ENCODE results near the gene IFITM2. TPM values are rescaled to one million over a fixed set of nuclear protein-coding genes. Genes with fewer than 3 reads are reported as not detected.

IFITM2 gene
- total and polyA plus RNA-seq, 2 of the 4 experiments (the other 2 are of a cell fraction) = 31.2 to 564 TPM

GRCh38 chr11:282630-283360, 24.8 kb upstream of the IFITM2 start:
- in situ Hi-C loops (cut with MboI; ENCODE audit: low sequenced_read_pairs) (loop anchor here (10.0 kb wide), 1 partner anchor 58 kb away; no protein-coding TSS in a partner anchor), dilution Hi-C loops (cut with HindIII; ENCODE audit: low sequenced_read_pairs, unreplicated experiment) (no loop called here), intact Hi-C loops (cut with micrococcal nuclease) (no loop called here)
- H3K23ac ChIP-seq (ENCODE audit: low read depth, low read length) = no peak overlapping the region
- 50% methylated on average over 1 of the region's 13 CpGs; no CpG with 5 or more reads in 1 of the 2 experiments for WGBS, 2 experiments (ENCODE audit: extremely low coverage in 2 of 2, insufficient read length in 1 of 2)
- ChIA-PET POLR2A (ENCODE audit: unreplicated experiment) (no interaction called here), CTCF (interaction anchor here (0.6 kb wide), 1 partner anchor 20 kb away, joined by 7 read pairs; no protein-coding TSS in a partner anchor)
- TF ChIP-seq MAFK (IDR thresholded peaks at IDR 0.05; ENCODE audit: low read depth, low read length) (no peak), RAD21 (IDR thresholded peaks at IDR 0.05; ENCODE audit: low read length) (no peak), MXI1 (IDR thresholded peaks at IDR 0.05; ENCODE audit: borderline replicate concordance, low read depth, low read length) (no peak), ELK1 (IDR thresholded peaks at IDR 0.05; ENCODE audit: borderline replicate concordance, low read depth, low read length) (no peak), CHD1 (IDR thresholded peaks at IDR 0.05; ENCODE audit: low read depth, low read length) (no peak), CTCF (conservative IDR thresholded peaks at IDR 0.05; ENCODE audit: low read depth, low read length) (no peak), USF2 (IDR thresholded peaks at IDR 0.05; ENCODE audit: low read depth, low read length) (no peak), FOS (IDR thresholded peaks at IDR 0.05; ENCODE audit: low read depth, low read length) (no peak), RFX5 (IDR thresholded peaks at IDR 0.05; ENCODE audit: low read depth, low read length) (no peak), MAZ (IDR thresholded peaks at IDR 0.05; ENCODE audit: borderline replicate concordance, low read depth, low read length) (no peak), CEBPB (IDR thresholded peaks at IDR 0.05; ENCODE audit: low read depth, low read length) (no peak), NFE2L2 (IDR thresholded peaks at IDR 0.05; ENCODE audit: low read depth, low read length) (no peak), BHLHE40 (IDR thresholded peaks at IDR 0.05; ENCODE audit: low read depth, low read length) (no peak), SMC3 (IDR thresholded peaks at IDR 0.05; ENCODE audit: low read depth, low read length) (no peak), POLR2A (IDR thresholded peaks at IDR 0.05; ENCODE audit: low read depth, low read length) (no peak), RCOR1 (IDR thresholded peaks at IDR 0.05; ENCODE audit: insufficient replicate concordance, low read length) (no peak)
- no peaks in the 10 kb centered on the region for H4K20me1 ChIP-seq (ENCODE audit: insufficient read depth, low read length)
- no peak overlapping the region for H3K18ac ChIP-seq (ENCODE audit: low read depth, low read length)
- no peaks in the 10 kb centered on the region for H3K4me1 ChIP-seq (ENCODE audit: control insufficient read depth, insufficient read depth, low read length)
- H3K14ac ChIP-seq (replicated peaks; ENCODE audit: low read depth, low read length) = no peak overlapping the region
- no peak for DNase-seq
- H2BK20ac ChIP-seq (ENCODE audit: low read depth, low read length) = no peak overlapping the region
- H2BK120ac ChIP-seq (ENCODE audit: low read depth, low read length) = no peak overlapping the region
- BruUV-seq (replicated peaks) = no TSS peak
- no peak overlapping the region for H3K27ac ChIP-seq (ENCODE audit: insufficient read depth, low read length)
- no peak overlapping the region for H4K5ac ChIP-seq (ENCODE audit: low read depth, low read length)
- H3K79me1 ChIP-seq (ENCODE audit: low read depth in 1 of 2, low read length in 2 of 2) = no peaks in the 10 kb centered on the region
- H3K4me3 ChIP-seq (ENCODE audit: insufficient read depth, low read depth, low read length) = no peak overlapping the region
- H3K4ac ChIP-seq (ENCODE audit: low read depth, low read length) = no peak overlapping the region
- H3K9me1 ChIP-seq (ENCODE audit: insufficient read depth, low read length) = no peaks in the 10 kb centered on the region
- H4K91ac ChIP-seq (ENCODE audit: insufficient read depth, low read depth, low read length) = no peak overlapping the region
- no peaks in the 10 kb centered on the region for H3K36me3 ChIP-seq (ENCODE audit: control insufficient read depth, insufficient read depth, low read length)
- H3K9me3 ChIP-seq (ENCODE audit: control insufficient read depth, insufficient read depth, low read length) = peaks cover under 1% of the 10 kb centered on the region; the same call in 1 of the 2 replicates
- H3K9ac ChIP-seq (ENCODE audit: low read depth, low read length) = no peak overlapping the region
- H2BK5ac ChIP-seq (ENCODE audit: low read depth, low read length, poor library complexity, severe bottlenecking) = no peak overlapping the region
- no peak overlapping the region for H2BK15ac ChIP-seq (ENCODE audit: low read depth, low read length)
- H2AK5ac ChIP-seq (ENCODE audit: low read depth, low read length) = no peak overlapping the region
- no peak overlapping the region for H4K8ac ChIP-seq (ENCODE audit: low read depth in 2 of 2, low read length in 2 of 2)
- no peak overlapping the region for H2AK9ac ChIP-seq (replicated peaks; ENCODE audit: low read depth, low read length, poor library complexity)
- no peak overlapping the region for H2AFZ ChIP-seq (replicated peaks; ENCODE audit: low read length, poor library complexity)
- ATAC-seq (ENCODE audit: low read depth) = no peak
- H3K4me2 ChIP-seq (ENCODE audit: low read depth, low read length) = no peak overlapping the region
- H3K27me3 ChIP-seq (ENCODE audit: control insufficient read depth, insufficient read depth, low read length) = peaks cover 67% of the 10 kb centered on the region
- no peak overlapping the region for H3K56ac ChIP-seq (ENCODE audit: extremely low read depth, insufficient read depth, low read length)

Data from IMR-90 (cell line).